Cardiac muscle cell (in vitro differentiated cells and primary cell): ENCODE measurements around the gene GGTLC2. TPM values are rescaled to one million over a fixed set of nuclear protein-coding genes. Genes with fewer than 3 reads are reported as not detected.
A peak's percentile ranks its signal among the peaks of the same experiment; 100 is the strongest.

ENCODE experiments used
- DNase-seq, 2 donors: peaks; one replicate each; pipeline versions ENCODE4 v3.0.0 to v3.0.0-alpha.2; 2010 to 2017; ENCODE audit warnings: low read depth in 1 of 2, low spot score in 1 of 2
- H3K27ac ChIP-seq: fragments of 200-600 bp; sonication (generic); 2 replicates; pipeline ENCODE4 v1.5.1; 2016
- H3K27me3 ChIP-seq: fragments of 200-600 bp; sonication (generic); 2 replicates; pipeline ENCODE4 v1.6.0; 2016; ENCODE audit warnings: control low read depth
- H3K36me3 ChIP-seq: fragments of 200-600 bp; sonication (generic); 2 replicates; pipeline ENCODE4 v1.5.1; 2016; ENCODE audit warnings: control low read depth
- H3K4me1 ChIP-seq: fragments of 200-600 bp; sonication (generic); 2 replicates; pipeline ENCODE4 v1.8.1; 2017; ENCODE audit warnings: low read depth, mild to moderate bottlenecking, mixed run types
- H3K4me3 ChIP-seq: fragments of 200-600 bp; sonication (generic); 2 replicates; pipeline ENCODE4 v1.5.1; 2016; ENCODE audit warnings: mild to moderate bottlenecking
- H3K9me3 ChIP-seq: fragments of 200-600 bp; sonication (generic); 2 replicates; pipeline ENCODE4 v1.5.1; 2017; ENCODE audit warnings: low read depth, mild to moderate bottlenecking, control low read depth
- CTCF ChIP-seq: IDR thresholded peaks from 2 replicates; pipeline ENCODE4 v1.5.1; 2012; ENCODE audit warnings: low read depth, mild to moderate bottlenecking, low read length
- polyA plus RNA-seq: library from polyadenylated mRNA; unstranded; fragments of >200 nt; fragmentation: Nextera tagmentation; extraction: Ambion mirVana; gene quantifications from 2 replicates; pipeline ENCODE4 v1.2.1, GENCODE V29; 2016
- total RNA-seq: library from RNA; depleted of rRNA; stranded (reverse); fragments of >200 nt; gene quantifications from 2 replicates; pipeline ENCODE4 v1.2.3, GENCODE V29; 2016

The GGTLC2 gene
- total and polyA plus RNA-seq, 2 experiments from 2014 or later, result not detected

DNA sequence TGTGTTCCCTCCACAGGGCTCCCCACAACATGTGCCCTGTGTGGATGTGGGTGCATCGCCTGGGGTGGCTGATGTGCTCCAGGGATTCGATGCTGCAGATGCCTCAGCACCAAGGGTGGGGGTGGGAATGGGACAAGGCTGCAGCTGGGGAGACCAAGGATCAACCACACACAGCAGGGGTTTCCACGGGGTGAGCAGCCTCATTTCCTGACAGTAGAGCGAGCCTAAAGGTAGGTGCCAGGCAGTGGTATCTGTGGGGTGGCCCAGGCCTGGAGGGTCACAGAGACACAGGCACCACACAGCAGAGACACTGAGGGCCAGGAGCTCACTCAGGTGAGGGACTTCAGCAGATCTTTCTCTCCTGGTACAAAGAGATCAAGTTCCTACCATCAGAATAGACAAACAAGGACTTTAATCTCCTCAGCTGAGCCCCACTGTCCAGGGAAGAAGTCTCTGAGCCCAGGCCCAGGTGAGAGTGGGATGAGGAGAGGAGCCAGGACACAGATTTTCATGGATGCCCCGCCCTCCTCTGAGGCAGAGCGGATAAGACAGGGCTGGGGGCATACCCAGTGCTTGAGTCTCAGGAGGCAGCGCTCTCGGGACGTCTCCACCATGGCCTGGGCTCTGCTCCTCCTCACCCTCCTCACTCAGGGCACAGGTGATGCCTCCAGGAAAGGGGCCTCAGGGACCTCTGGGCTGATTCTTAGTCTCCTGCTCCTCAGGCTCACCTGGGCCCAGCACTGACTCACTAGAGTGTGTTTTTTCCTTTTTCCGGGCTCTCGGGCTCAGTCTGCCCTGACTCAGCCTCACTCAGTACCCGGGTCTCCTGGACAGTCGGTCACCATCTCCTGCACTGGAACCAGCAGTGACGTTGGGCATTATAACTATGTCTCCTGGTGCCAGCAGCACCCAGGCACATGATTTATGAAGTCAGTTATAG, 19.7 kb downstream of the GGTLC2 start:
- H3K36me3 ChIP-seq, result no peaks in the 10 kb centered on the region
- no peaks in the 10 kb centered on the region for H3K4me1 ChIP-seq
- H3K27ac ChIP-seq, result no peak overlapping the region
- no peak for TF ChIP-seq CTCF
- no peak overlapping the region for H3K4me3 ChIP-seq
- DNase-seq, result no peak
- no peaks in the 10 kb centered on the region for H3K9me3 ChIP-seq
- no peaks in the 10 kb centered on the region for H3K27me3 ChIP-seq

GRCh38 chr22:22666307-22667091, 22.1 kb downstream of the GGTLC2 start:
- DNase-seq, result peak in 1 of 2 donors; percentile 54
- H3K27ac ChIP-seq, result no peak overlapping the region
- peak; percentile 86 for TF ChIP-seq CTCF
- no peak overlapping the region for H3K4me3 ChIP-seq
- no peaks in the 10 kb centered on the region for H3K36me3 ChIP-seq
- H3K27me3 ChIP-seq, result no peaks in the 10 kb centered on the region
- no peaks in the 10 kb centered on the region for H3K4me1 ChIP-seq
- no peaks in the 10 kb centered on the region for H3K9me3 ChIP-seq

- H3K9me3 ChIP-seq, result no peaks in the 10 kb centered on the region
These were observed 23.8 kb downstream of the GGTLC2 start for GRCh38 chr22:22667966-22668880.

GRCh38 chr22:22669093-22669492, 24.7 kb downstream of the GGTLC2 start:
- no peak overlapping the region for H3K4me3 ChIP-seq
- H3K36me3 ChIP-seq, result no peaks in the 10 kb centered on the region
- no peak for DNase-seq
- no peaks in the 10 kb centered on the region for H3K9me3 ChIP-seq
- no peaks in the 10 kb centered on the region for H3K27me3 ChIP-seq
- TF ChIP-seq CTCF, result no peak
- no peak overlapping the region for H3K27ac ChIP-seq
- no peaks in the 10 kb centered on the region for H3K4me1 ChIP-seq

More at GRCh38 chr22:22667966-22668880, 23.8 kb downstream of the GGTLC2 start:
- DNase-seq, result no peak
- Histone ChIP-seq H3K4me3 (no peak overlapping the region), H3K36me3 (no peaks in the 10 kb centered on the region), H3K27me3 (no peaks in the 10 kb centered on the region), H3K27ac (no peak overlapping the region), H3K4me1 (no peaks in the 10 kb centered on the region)
- no peak for TF ChIP-seq CTCF
